Measurements from ENCODE around the gene ADSL. TPM values are rescaled to one million over a fixed set of nuclear protein-coding genes. Genes with fewer than 3 reads are reported as not detected.

The ADSL gene
- 81.1 to 91.9 TPM (median 87.9 TPM) in 5 replicates for total RNA-seq (2022; extraction: Qiagen RNA extraction; ENCODE audit: low read depth)

DNA sequence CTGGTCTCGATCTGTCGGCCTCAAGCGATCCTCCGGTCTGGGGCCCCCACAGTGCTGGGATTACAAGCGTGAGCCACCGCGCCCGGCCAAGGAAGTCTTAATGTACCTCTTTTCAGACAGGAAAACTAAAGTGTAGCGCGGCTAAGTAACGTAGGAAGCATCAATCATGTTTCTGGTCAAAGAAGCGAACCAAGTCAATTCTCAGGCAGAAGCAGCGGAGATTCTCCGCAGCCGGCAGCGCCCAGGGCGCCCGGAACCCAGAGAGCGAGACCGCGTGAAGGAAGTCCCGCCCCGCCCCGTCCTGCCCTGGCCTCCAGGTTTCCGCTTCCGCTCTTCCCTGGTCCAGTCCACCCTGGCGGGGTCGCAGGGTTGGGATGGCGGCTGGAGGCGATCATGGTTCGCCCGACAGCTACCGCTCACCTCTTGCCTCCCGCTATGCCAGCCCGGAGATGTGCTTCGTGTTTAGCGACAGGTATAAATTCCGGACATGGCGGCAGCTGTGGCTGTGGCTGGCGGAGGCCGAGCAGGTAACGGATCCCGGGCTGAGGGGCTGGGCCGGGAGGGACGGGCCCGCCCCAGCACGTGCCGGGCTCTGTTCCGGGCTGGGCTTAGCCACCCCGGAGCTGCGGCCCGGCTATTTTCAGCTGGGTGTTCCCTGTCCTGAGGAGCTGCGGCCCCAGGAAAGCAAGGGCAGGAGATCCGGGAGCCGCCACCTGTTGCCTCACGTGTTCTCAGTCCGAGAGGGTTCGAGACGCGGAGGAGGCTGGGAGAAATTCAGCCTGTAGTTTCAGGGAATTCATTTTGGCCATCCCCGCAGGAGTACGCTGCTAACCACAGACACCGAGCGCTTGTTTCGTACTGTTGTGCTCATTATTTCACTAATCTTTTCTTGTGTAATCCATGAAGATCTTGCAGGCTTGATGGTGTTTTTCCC, at the start of gene ADSL:
TSS of gene ADSL (plus strand) at position 316 of the 934 bp plus-strand sequence. CDS start at position 375, 59 bp downstream.

Other genes with a start within 250 kb of the ADSL start
- 4.3 to 5.8 TPM (median 5.3 TPM) in 5 replicates for gene TNRC6B, start 168.6 kb upstream of the ADSL start, total RNA-seq (2022; extraction: Qiagen RNA extraction; ENCODE audit: low read depth)
- 16.3 to 23.0 TPM (median 21.1 TPM) in 5 replicates for gene SGSM3, start 24.1 kb downstream of the ADSL start, total RNA-seq (2022; extraction: Qiagen RNA extraction; ENCODE audit: low read depth)

Measured in A549 treated with DMSO at 1 μM for 4 hours (cell line).